Ishikawa (cell line): ENCODE results near the gene OSBPL1A.

Source experiments
- CEBPB ChIP-seq: IDR thresholded peaks from 2 replicates; pipeline ENCODE4 v1.6.1; 2012
- CREB1 ChIP-seq: IDR thresholded peaks from 2 replicates; pipeline ENCODE4 v1.6.1; 2012; ENCODE audit warnings: low read depth
- EGR1 ChIP-seq: IDR thresholded peaks from 2 replicates; pipeline ENCODE4 v1.6.1; 2012
- EP300 ChIP-seq: IDR thresholded peaks from 2 replicates; pipeline ENCODE4 v1.6.1; 2012; ENCODE audit warnings: borderline replicate concordance
- FOXM1 ChIP-seq: IDR thresholded peaks from 2 replicates; pipeline ENCODE4 v1.6.1; 2012; ENCODE audit warnings: low read depth, borderline replicate concordance
- NFIC ChIP-seq: IDR thresholded peaks from 2 replicates; pipeline ENCODE4 v1.6.1; 2012
- RAD21 ChIP-seq: IDR thresholded peaks from 2 replicates; pipeline ENCODE4 v1.6.1; 2012; ENCODE audit warnings: low read depth
- REST ChIP-seq: IDR thresholded peaks from 2 replicates; pipeline ENCODE4 v1.6.1; 2012; ENCODE audit warnings: low read depth, mild to moderate bottlenecking
- TAF1 ChIP-seq: IDR thresholded peaks from 2 replicates; pipeline ENCODE4 v1.6.1; 2012; ENCODE audit warnings: low read depth, mild to moderate bottlenecking
- TCF12 ChIP-seq: IDR thresholded peaks from 2 replicates; pipeline ENCODE4 v1.6.1; 2012; ENCODE audit warnings: low read depth
- TEAD4 ChIP-seq: IDR thresholded peaks from 2 replicates; pipeline ENCODE4 v1.6.1; 2012
- USF1 ChIP-seq: IDR thresholded peaks from 2 replicates; pipeline ENCODE4 v1.6.1; 2012
- YY1 ChIP-seq: IDR thresholded peaks from 2 replicates; pipeline ENCODE4 v1.6.1; 2012; ENCODE audit warnings: low read depth
- ZBTB7A ChIP-seq: IDR thresholded peaks from 2 replicates; pipeline ENCODE4 v1.6.1; 2012; ENCODE audit warnings: low read depth
- TF ChIP-seq, protein P1 (sequence below): IDR thresholded peaks from 2 replicates; pipeline ENCODE4 v1.6.1; 2012

OSBPL1A gene

GRCh38 chr18:24140697-24141096 lies 256.9 kb downstream of the OSBPL1A start:
- TF ChIP-seq TCF12, result no peak
- TF ChIP-seq TAF1, result no peak

GRCh38 chr18:24138789-24139616 lies 258.6 kb downstream of the OSBPL1A start, which contains the start of gene CABYR:
Gene CABYR, plus strand, starts transcription at chr18:24139062. Its CDS starts 4,053 bp downstream, at chr18:24143115.
- TF ChIP-seq, protein P1, sequence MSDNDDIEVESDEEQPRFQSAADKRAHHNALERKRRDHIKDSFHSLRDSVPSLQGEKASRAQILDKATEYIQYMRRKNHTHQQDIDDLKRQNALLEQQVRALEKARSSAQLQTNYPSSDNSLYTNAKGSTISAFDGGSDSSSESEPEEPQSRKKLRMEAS, result peak; percentile 63
- TF ChIP-seq TCF12 (no peak; the same call in 1 of the 2 replicates), YY1 (no peak), EGR1 (no peak), TEAD4 (no peak), ZBTB7A (peak; percentile 65; the same call in 1 of the 2 replicates), REST (no peak), TAF1 (peak; percentile 67; the same call in 1 of the 2 replicates), CREB1 (no peak), FOXM1 (no peak), NFIC (no peak), RAD21 (no peak)

DNA sequence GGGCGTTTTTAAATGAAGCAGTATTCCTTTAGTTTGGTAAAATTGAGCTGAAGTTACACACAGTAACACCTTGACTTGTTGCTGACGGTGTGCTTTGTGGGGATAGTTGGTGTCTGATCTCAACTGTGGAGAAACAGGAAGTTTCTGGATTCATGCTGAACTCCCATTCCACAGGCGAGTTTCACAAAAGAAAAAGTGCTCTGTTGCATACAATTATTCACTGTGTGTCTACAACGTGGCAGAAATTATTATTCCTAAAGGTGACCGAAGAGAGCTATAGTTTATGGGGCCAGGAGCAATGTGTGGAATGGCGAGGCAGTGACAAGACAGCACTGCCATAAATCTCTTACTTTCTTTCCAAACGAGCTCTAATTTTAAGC lies 259.2 kb downstream of the OSBPL1A start:
- no peak for TF ChIP-seq TEAD4
- no peak for TF ChIP-seq ZBTB7A
- TF ChIP-seq REST, result no peak
- TF ChIP-seq USF1, result no peak
- no peak for TF ChIP-seq CEBPB
- no peak for TF ChIP-seq CREB1
- no peak for TF ChIP-seq TAF1
- TF ChIP-seq RAD21, result no peak
- no peak for TF ChIP-seq FOXM1
- no peak for TF ChIP-seq YY1
- no peak for TF ChIP-seq TCF12

DNA sequence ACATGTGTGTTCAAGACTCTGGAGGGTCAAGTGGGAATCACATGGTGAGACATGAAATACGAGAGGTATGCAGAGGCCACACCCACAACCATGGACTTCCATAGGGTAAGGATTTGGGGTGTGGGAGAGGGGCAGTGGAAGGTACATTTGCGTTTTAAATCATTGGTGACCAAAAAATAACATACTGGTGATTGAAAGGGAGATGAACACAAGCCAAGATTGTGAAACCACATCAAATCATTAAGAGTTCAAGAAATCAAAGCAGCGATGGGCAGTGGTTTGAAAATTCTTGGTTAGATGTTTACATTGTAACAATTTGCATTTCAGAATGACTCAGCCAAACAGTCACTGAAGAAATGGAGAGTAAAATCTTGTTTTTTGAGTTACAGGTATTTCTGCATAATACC lies 260.7 kb downstream of the OSBPL1A start:
- TF ChIP-seq CREB1 (no peak), USF1 (no peak), ZBTB7A (no peak), YY1 (no peak), TCF12 (no peak), TEAD4 (no peak), CEBPB (no peak), NFIC (no peak), EGR1 (no peak), FOXM1 (no peak), REST (no peak), RAD21 (no peak), EP300 (no peak), TAF1 (no peak)
- TF ChIP-seq, protein P1, result no peak

DNA sequence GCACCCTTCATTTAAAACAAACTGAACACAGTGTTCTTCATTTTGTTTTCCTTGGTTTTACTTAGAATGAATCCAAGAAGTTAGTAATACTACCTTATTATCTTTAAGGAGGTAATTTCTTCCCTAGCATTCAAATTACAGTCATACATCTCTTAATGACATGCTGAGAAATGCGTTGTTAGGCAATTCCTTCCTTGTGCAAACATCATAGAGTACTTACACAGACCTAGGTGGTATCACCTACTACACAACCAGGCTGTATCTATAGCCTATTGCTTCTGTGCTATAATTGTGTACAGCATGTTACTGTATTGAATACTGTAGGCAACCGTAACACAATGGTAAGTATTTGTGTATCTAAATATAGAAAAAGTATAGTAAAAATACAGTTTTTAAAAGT lies 267.1 kb downstream of the OSBPL1A start:
- no peak for TF ChIP-seq YY1
- no peak for TF ChIP-seq ZBTB7A
- no peak for TF ChIP-seq USF1
- no peak for TF ChIP-seq TAF1
- no peak for TF ChIP-seq EP300
- TF ChIP-seq, protein P1, result no peak
- TF ChIP-seq FOXM1, result no peak
- no peak for TF ChIP-seq EGR1
- no peak for TF ChIP-seq RAD21
- TF ChIP-seq TEAD4, result no peak
- TF ChIP-seq CREB1, result no peak
- no peak for TF ChIP-seq NFIC
- TF ChIP-seq REST, result no peak
